Measurements from ENCODE around the gene OTX2. TPM values are rescaled to one million over a fixed set of nuclear protein-coding genes. Genes with fewer than 3 reads are reported as not detected.

Gene OTX2
- total RNA-seq, 1 donor from 2014 or later = not detected

DNA sequence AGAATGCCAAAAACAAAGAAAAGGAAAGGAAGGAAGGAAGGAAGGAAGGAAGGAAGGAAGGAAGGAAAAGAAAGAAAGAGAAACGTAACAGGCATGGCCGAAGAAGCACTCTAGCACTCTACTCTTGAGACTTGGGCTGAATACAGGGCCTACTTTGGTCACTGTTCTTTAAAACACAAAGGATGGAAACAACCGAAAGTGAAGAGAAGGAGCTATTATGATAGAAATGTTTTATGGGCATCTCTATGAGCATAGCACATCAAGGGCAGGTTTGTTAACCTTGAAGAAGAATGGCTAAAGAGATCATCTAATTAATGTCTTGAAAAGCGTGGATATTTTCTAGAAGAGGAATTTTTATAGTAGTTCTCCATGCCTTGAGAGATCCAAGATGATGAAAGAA lies 15.9 kb upstream of the OTX2 start:
- H3K27ac ChIP-seq (replicated peaks) = no peak overlapping the region
- DNase-seq = no peak
- TF ChIP-seq, protein P1, sequence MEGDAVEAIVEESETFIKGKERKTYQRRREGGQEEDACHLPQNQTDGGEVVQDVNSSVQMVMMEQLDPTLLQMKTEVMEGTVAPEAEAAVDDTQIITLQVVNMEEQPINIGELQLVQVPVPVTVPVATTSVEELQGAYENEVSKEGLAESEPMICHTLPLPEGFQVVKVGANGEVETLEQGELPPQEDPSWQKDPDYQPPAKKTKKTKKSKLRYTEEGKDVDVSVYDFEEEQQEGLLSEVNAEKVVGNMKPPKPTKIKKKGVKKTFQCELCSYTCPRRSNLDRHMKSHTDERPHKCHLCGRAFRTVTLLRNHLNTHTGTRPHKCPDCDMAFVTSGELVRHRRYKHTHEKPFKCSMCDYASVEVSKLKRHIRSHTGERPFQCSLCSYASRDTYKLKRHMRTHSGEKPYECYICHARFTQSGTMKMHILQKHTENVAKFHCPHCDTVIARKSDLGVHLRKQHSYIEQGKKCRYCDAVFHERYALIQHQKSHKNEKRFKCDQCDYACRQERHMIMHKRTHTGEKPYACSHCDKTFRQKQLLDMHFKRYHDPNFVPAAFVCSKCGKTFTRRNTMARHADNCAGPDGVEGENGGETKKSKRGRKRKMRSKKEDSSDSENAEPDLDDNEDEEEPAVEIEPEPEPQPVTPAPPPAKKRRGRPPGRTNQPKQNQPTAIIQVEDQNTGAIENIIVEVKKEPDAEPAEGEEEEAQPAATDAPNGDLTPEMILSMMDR (IDR thresholded peaks at IDR 0.05; ENCODE audit: borderline replicate concordance) = no peak
- no peaks in the 10 kb centered on the region for H3K36me3 ChIP-seq
- H3K4me3 ChIP-seq = no peak overlapping the region
- peaks cover 59% of the 10 kb centered on the region for H3K27me3 ChIP-seq (ENCODE audit: low read depth)
- H3K9me3 ChIP-seq (replicated peaks) = no peaks in the 10 kb centered on the region
- no peaks in the 10 kb centered on the region for H3K4me1 ChIP-seq
- intact Hi-C loops (cut with micrococcal nuclease) = no loop called here

DNA sequence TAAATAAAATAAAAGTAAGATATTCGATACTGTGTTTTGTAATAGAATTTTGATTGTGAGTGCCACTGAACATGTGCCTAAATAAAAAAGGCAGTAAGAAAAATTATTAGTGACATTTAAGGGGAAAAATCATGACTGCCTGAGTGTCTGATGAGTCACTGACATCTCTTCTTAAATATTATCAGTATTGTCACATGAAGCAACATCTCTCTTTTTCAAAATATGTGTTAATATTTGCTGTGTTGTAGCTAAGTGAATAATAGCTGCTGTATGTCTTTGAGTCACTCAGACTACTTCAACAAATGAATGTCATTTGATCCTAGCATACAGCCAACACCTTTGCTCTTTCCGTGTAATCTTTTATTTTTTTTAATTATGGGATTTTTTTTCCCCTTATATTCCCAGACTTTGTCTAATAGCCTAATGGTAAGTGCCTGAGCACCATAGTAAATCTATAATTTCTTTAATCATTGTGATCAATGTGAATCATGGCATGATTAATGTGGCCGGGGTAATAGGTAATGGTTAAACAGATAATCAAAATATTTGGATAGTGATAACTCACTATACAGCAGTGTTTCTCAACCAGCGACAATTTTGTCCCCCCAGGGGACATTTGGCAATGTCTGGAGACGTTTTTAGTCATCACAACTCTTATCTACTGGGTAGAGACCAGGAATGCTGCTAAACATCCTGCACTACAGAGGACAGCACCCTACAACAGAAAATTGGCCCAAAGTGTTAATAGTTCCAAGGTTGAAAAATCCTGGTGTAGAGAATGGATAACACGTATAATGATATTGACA lies 11.7 kb upstream of the OTX2 start:
- no peak for DNase-seq
- Histone ChIP-seq H3K27me3 (ENCODE audit: low read depth) (peaks cover 86% of the 10 kb centered on the region), H3K27ac (replicated peaks) (no peak overlapping the region), H3K36me3 (no peaks in the 10 kb centered on the region), H3K4me1 (no peaks in the 10 kb centered on the region), H3K4me3 (no peak overlapping the region), H3K9me3 (replicated peaks) (no peaks in the 10 kb centered on the region)
- intact Hi-C loops (cut with micrococcal nuclease) = no loop called here
- TF ChIP-seq, protein P1 (IDR thresholded peaks at IDR 0.05; ENCODE audit: borderline replicate concordance) = no peak

DNA sequence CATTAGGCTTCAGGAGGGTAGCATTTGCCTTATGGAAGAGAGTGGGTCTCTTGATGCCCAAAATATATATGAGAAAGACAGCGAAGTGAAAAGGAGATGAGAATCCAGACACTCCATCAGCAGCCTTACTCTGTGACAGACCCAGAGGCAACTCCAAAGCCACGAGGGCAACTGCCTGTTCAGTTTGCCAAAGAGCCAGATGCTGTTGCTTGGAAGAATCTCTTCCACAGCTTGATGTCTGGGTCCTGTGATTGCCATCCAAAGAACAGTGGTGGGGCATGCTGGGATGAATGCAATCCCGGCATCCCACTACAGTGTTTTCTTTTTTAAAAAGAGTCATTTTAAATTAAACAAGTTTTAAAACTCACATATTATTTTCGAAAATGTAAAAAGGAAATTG lies 10.9 kb upstream of the OTX2 start:
- Histone ChIP-seq H3K4me1 (no peaks in the 10 kb centered on the region), H3K36me3 (no peaks in the 10 kb centered on the region), H3K27me3 (ENCODE audit: low read depth) (peaks cover 94% of the 10 kb centered on the region), H3K4me3 (no peak overlapping the region), H3K9me3 (replicated peaks) (no peaks in the 10 kb centered on the region), H3K27ac (replicated peaks) (no peak overlapping the region)
- DNase-seq = no peak
- TF ChIP-seq, protein P1 (IDR thresholded peaks at IDR 0.05; ENCODE audit: borderline replicate concordance) = no peak
- intact Hi-C loops (cut with micrococcal nuclease) = no loop called here

DNA sequence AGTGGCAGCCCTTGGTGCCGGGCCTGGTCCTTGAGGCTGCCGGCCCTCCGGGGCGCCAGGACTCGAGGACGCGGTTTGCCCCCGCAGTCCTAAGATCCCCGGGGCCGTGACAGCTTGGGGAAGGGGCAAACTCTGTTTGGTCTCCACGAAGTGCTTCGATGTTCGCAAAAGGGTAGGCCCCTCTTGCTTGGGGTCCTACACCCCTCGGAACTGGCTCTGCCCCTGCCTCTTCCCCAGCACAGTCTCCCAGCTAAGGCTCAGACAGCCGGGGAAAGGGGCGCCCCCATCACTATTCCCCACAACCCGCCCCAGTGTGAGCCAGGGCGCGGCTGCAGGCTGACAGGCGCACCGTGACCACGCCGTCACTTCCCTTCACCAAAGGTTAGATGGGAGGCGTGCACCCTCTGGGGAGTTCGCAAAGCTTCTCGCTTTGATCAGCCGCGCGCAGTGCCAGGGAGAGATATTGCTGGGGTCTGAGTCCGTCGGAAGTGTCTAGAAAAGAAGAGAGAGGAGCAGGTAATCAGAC lies 7.2 kb upstream of the OTX2 start:
- no peaks in the 10 kb centered on the region for H3K36me3 ChIP-seq
- H3K4me3 ChIP-seq = no peak overlapping the region
- no peak for DNase-seq
- no peaks in the 10 kb centered on the region for H3K9me3 ChIP-seq (replicated peaks)
- peaks cover 100% of the 10 kb centered on the region for H3K27me3 ChIP-seq (ENCODE audit: low read depth)
- H3K27ac ChIP-seq (replicated peaks) = no peak overlapping the region
- intact Hi-C loops (cut with micrococcal nuclease) = no loop called here
- TF ChIP-seq, protein P1 (IDR thresholded peaks at IDR 0.05; ENCODE audit: borderline replicate concordance) = no peak
- no peaks in the 10 kb centered on the region for H3K4me1 ChIP-seq

DNA sequence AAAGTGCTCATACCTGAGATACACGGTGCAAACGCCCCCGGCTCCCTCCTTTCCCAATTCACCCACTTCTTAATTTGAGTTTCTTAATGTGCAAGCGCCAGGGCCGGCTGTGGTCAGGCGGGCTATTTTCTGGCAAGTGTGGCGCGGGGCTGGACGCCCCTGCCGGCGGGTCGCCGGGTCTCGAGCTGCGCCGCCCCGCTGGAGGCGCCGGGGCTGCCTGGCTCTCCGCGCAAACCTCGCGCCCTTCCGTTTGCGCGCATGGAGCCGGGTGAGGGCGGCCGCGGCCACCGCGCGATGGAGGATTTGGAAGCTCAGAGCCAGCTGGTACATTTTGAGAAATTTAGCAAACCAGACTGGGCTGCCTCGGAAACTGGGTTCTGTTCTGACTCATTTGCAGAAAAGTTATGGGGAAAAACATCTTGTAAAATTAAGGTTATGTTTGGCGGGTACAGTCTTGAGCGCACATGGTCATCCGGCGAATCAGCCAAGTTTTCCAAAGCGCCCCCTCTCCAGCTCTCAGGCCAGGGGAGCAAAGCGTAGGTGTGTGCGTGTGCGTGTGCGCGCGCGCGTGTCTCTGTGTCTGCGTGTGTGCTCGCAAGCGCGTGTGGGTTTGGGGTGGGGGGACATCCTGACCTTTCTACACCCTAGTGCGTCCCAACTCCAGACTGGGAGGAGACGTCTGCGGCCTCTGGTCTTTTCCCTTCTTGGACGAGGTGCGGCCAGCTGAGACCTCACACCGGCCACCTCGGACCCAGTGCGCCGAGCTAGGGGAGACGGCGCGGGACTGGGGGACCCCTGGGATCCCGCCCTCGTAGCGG lies 6.5 kb upstream of the OTX2 start:
- no peaks in the 10 kb centered on the region for H3K9me3 ChIP-seq (replicated peaks)
- no peaks in the 10 kb centered on the region for H3K36me3 ChIP-seq
- H3K27ac ChIP-seq (replicated peaks) = no peak overlapping the region
- H3K4me1 ChIP-seq = no peaks in the 10 kb centered on the region
- TF ChIP-seq, protein P1 (IDR thresholded peaks at IDR 0.05; ENCODE audit: borderline replicate concordance) = no peak
- intact Hi-C loops (cut with micrococcal nuclease) = no loop called here
- DNase-seq = no peak
- no peak overlapping the region for H3K4me3 ChIP-seq
- peaks cover 100% of the 10 kb centered on the region for H3K27me3 ChIP-seq (ENCODE audit: low read depth)
